ENCODE results near the gene NOBOX.
A peak's percentile ranks its signal among the peaks of the same experiment; 100 is the strongest.
"Not testable (repeated sequence)": the region's sequence is repeated elsewhere in the genome, so short reads cannot be mapped to it uniquely, and the experiment has no call there.

NOBOX gene

GRCh38 chr7:144403649-144404061 is at the start of gene NOBOX:
TSS of gene NOBOX (minus strand) at chr7:144403693.
- no peak for DNase-seq

GRCh38 chr7:144452064-144452463 is 48.6 kb upstream of the NOBOX start:
- DNase-seq, result no peak

- no peak for DNase-seq
Measured at GRCh38 chr7:144445590-144445989, 42.1 kb upstream of the NOBOX start.

- DNase-seq, result no peak
Measured at GRCh38 chr7:144439717-144440205, 36.3 kb upstream of the NOBOX start.

GRCh38 chr7:144438759-144439158 is 35.3 kb upstream of the NOBOX start:
- no peak for DNase-seq

- DNase-seq, result peak; percentile 40
Measured at GRCh38 chr7:144437370-144438191, 34.1 kb upstream of the NOBOX start.

GRCh38 chr7:144436500-144436899 is 33.0 kb upstream of the NOBOX start:
- no peak for DNase-seq

GRCh38 chr7:144428431-144428830 is 24.9 kb upstream of the NOBOX start:
- DNase-seq, result no peak

- DNase-seq, result not testable (repeated sequence)
Measured at GRCh38 chr7:144427539-144427938, 24.0 kb upstream of the NOBOX start.

GRCh38 chr7:144418931-144419330 is 15.4 kb upstream of the NOBOX start:
- DNase-seq, result not testable (repeated sequence)

- DNase-seq, result no peak
Measured at GRCh38 chr7:144416341-144416740, 12.8 kb upstream of the NOBOX start.

- DNase-seq, result no peak
Measured at GRCh38 chr7:144415858-144416257, 12.4 kb upstream of the NOBOX start.

GRCh38 chr7:144414815-144415214 is 11.3 kb upstream of the NOBOX start:
- DNase-seq, result no peak

- no peak for DNase-seq
Measured at GRCh38 chr7:144410441-144410840, 6.9 kb upstream of the NOBOX start.

GRCh38 chr7:144408121-144408520 is 4.6 kb upstream of the NOBOX start:
- DNase-seq, result no peak

- DNase-seq, result no peak
Measured at GRCh38 chr7:144407266-144407931, 3.9 kb upstream of the NOBOX start.

- no peak for DNase-seq
Measured at GRCh38 chr7:144404946-144405345, 1.5 kb upstream of the NOBOX start.

GRCh38 chr7:144403102-144403501 is 391 bp downstream of the NOBOX start:
- no peak for DNase-seq

- DNase-seq, result no peak
Measured at GRCh38 chr7:144401490-144401889, 2.0 kb downstream of the NOBOX start.

- no peak for DNase-seq
Measured at GRCh38 chr7:144399946-144400345, 3.5 kb downstream of the NOBOX start.

- DNase-seq, result no peak
Measured at GRCh38 chr7:144398911-144399310, 4.6 kb downstream of the NOBOX start.

- DNase-seq, result no peak
Measured at GRCh38 chr7:144398291-144398690, 5.2 kb downstream of the NOBOX start.

GRCh38 chr7:144397086-144397485 is 6.4 kb downstream of the NOBOX start:
- no peak for DNase-seq

GRCh38 chr7:144391823-144392255 is 11.7 kb downstream of the NOBOX start:
- no peak for DNase-seq
